ENCODE results near the gene PFN3. TPM values are rescaled to one million over a fixed set of nuclear protein-coding genes. Genes with fewer than 3 reads are reported as not detected.

PFN3 gene
- total RNA-seq, 4 donors from 2014 or later = 2.0 TPM; not detected in 3

DNA sequence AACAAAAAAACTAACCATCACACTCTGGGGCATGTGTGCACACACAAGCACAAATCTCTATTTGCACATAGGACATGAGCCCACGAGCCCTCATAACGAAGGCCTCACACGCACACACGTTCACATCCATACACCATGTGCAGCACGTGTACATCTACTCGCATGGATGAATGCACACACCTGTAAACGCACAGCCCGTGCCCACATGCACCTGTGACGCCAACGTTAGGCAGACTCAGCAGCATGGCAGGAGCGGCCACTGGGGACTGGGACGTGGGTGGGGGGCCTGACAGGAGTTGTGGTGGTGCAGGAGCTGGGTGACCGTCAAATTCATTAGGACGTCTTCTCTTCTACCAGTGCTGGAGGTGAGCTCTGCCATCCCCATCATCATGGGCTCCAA lies 13.1 kb downstream of the PFN3 start:
- H3K27ac ChIP-seq = peak overlapping the region in 2 of 4 donors; percentile 88 to 89
- TF ChIP-seq, protein P1, sequence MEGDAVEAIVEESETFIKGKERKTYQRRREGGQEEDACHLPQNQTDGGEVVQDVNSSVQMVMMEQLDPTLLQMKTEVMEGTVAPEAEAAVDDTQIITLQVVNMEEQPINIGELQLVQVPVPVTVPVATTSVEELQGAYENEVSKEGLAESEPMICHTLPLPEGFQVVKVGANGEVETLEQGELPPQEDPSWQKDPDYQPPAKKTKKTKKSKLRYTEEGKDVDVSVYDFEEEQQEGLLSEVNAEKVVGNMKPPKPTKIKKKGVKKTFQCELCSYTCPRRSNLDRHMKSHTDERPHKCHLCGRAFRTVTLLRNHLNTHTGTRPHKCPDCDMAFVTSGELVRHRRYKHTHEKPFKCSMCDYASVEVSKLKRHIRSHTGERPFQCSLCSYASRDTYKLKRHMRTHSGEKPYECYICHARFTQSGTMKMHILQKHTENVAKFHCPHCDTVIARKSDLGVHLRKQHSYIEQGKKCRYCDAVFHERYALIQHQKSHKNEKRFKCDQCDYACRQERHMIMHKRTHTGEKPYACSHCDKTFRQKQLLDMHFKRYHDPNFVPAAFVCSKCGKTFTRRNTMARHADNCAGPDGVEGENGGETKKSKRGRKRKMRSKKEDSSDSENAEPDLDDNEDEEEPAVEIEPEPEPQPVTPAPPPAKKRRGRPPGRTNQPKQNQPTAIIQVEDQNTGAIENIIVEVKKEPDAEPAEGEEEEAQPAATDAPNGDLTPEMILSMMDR (IDR thresholded peaks at IDR 0.05) = no peak
- TF ChIP-seq POLR2A (IDR thresholded peaks at IDR 0.05) = no peak
- WGBS, 2 donors = 85 to 98% methylated on average over 9 to 12 of the region's 14 CpGs
- peaks cover 0 to 11% (median 0%) of the 10 kb centered on the region in 4 donors for H3K27me3 ChIP-seq
- intact Hi-C loops (cut with DNase I) = no loop called here
- no peak overlapping the region for H3K4me3 ChIP-seq
- H3K36me3 ChIP-seq = no peaks in the 10 kb centered on the region
- peaks cover 32 to 78% (median 47%) of the 10 kb centered on the region in 3 donors for H3K4me1 ChIP-seq
- H3K9me3 ChIP-seq = no peaks in the 10 kb centered on the region
- DNase-seq = no peak

GRCh38 chr5:177386542-177386941 lies 13.9 kb downstream of the PFN3 start:
- WGBS, 2 donors = 0 to 56% methylated on average over 1 to 5 of the region's 8 CpGs
- no peak for DNase-seq
- peaks cover 32 to 87% (median 47%) of the 10 kb centered on the region in 3 donors for H3K4me1 ChIP-seq
- no peaks in the 10 kb centered on the region for H3K9me3 ChIP-seq
- H3K4me3 ChIP-seq = no peak overlapping the region
- TF ChIP-seq, protein P1 (IDR thresholded peaks at IDR 0.05) = no peak
- TF ChIP-seq POLR2A (IDR thresholded peaks at IDR 0.05) = no peak
- peak overlapping the region in 3 of 4 donors; percentile 6 to 45 (median 11) for H3K27ac ChIP-seq
- H3K27me3 ChIP-seq = peaks cover 0 to 11% (median 0%) of the 10 kb centered on the region in 4 donors
- intact Hi-C loops (cut with DNase I) = no loop called here
- no peaks in the 10 kb centered on the region for H3K36me3 ChIP-seq

DNA sequence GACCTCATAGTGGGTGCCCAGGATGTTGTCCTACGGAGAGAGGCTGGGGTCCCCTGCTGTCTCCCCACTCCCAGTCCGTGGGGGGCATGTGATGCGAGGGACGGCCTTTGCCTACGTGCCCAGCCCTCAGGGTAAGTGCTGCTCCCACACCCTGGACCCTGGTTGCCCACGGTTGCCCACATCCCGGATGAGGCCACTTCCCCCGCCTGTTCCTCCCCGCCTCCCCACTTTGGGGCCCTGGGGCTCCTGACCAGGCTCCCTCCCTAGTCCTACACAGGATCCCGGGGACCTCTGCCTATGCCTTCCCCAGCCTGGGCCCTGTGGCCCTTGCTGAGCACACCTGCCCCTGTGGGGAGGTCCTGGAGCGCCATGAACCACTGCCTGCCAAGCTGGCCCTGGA lies 14.7 kb downstream of the PFN3 start:
- Histone ChIP-seq H3K27ac (peak overlapping the region in 1 of 4 donors; percentile 11), H3K4me3 (no peak overlapping the region), H3K27me3 (peaks cover 0 to 11% (median 0%) of the 10 kb centered on the region in 4 donors), H3K4me1 (peaks cover 28 to 82% (median 46%) of the 10 kb centered on the region in 3 donors), H3K36me3 (no peaks in the 10 kb centered on the region), H3K9me3 (no peaks in the 10 kb centered on the region)
- TF ChIP-seq POLR2A (IDR thresholded peaks at IDR 0.05) = no peak
- TF ChIP-seq, protein P1 (IDR thresholded peaks at IDR 0.05) = no peak
- no peak for DNase-seq
- intact Hi-C loops (cut with DNase I) = no loop called here
- WGBS, 2 donors = no CpG with 5 or more reads among the region's 11 CpGs

DNA sequence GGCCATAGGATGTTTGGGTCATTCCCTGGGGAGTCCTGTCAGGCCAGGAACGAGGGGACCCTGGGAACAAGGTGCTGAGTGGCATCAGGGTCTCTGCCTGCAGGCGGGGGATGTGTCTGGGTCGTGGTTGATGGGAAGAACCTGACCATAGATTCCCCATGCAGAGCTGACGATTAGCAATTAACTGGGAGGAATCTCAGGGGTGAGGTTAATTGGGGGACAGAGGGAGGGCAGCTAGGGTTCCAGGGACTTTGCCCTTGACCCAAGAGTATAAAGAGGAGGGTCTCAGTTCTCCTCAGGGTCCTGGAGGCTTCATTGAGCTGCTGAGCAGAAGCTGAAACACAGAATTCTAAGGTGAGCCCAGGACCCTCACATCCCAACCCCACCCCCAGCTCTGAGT lies 16.3 kb downstream of the PFN3 start, which contains the start of gene SLC34A1:
SLC34A1 (plus strand) TSS at position 301 of the 400 bp plus-strand sequence. CDS start 1,308 bp downstream, outside the sequence.
- 60 to 89% methylated on average over 2 to 4 of the region's 4 CpGs for WGBS, 2 donors
- H3K9me3 ChIP-seq = no peaks in the 10 kb centered on the region
- DNase-seq = no peak
- H3K27ac ChIP-seq = peak within 1 kb of the TSS in 1 of 4 donors; percentile 31
- H3K4me1 ChIP-seq = peaks cover 13 to 75% (median 32%) of the 10 kb centered on the region in 3 donors
- intact Hi-C loops (cut with DNase I) = no loop called here
- peaks cover 0 to 11% (median 0%) of the 10 kb centered on the region in 4 donors for H3K27me3 ChIP-seq
- H3K4me3 ChIP-seq = no peak within 1 kb of the TSS
- no peak for TF ChIP-seq POLR2A (IDR thresholded peaks at IDR 0.05)
- TF ChIP-seq, protein P1 (IDR thresholded peaks at IDR 0.05) = no peak
- H3K36me3 ChIP-seq = no peaks in the 10 kb centered on the region

DNA sequence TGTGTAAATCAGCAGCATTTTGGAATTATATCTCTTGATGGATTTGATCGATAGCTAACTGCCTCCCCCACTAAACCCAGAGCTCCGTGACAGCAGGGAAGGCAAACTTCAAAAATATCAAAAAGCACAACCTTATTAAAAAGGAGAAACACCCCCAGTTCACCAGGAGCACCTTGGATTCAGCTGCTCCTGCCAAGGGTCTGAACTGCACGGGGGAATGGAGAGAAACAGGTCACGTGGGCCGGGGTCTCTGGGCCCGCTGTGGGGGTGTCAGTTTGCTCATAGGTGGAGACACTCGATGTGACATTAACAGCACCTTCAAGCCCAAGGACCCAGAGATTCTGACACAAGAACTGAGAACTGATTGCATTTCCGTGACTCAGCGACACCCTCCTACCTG lies 17.3 kb downstream of the PFN3 start:
- peak overlapping the region in 1 of 4 donors; percentile 31 for H3K27ac ChIP-seq
- TF ChIP-seq POLR2A (IDR thresholded peaks at IDR 0.05) = no peak
- TF ChIP-seq, protein P1 (IDR thresholded peaks at IDR 0.05) = no peak
- WGBS, 2 donors = 90 to 92% methylated on average over 5 to 9 of the region's 9 CpGs
- peaks cover 5 to 71% (median 25%) of the 10 kb centered on the region in 3 donors for H3K4me1 ChIP-seq
- DNase-seq = no peak
- H3K36me3 ChIP-seq = no peaks in the 10 kb centered on the region
- H3K27me3 ChIP-seq = peaks cover 0 to 9% (median 0%) of the 10 kb centered on the region in 4 donors
- intact Hi-C loops (cut with DNase I) = no loop called here
- no peaks in the 10 kb centered on the region for H3K9me3 ChIP-seq
- no peak overlapping the region for H3K4me3 ChIP-seq
